NCI-H345 treated with DMSO at 0.1 percent for 48 hours (cell line): ENCODE data around the gene COL5A1.
"Not testable (repeated sequence)": the region's sequence is repeated elsewhere in the genome, so short reads cannot be mapped to it uniquely, and the experiment has no call there.

Source experiments
- DNase-seq: peaks from one replicate; lab custom pipeline; 2025; ENCODE audit not compliant: unreplicated experiment; lab: John Stamatoyannopoulos, UW

The COL5A1 gene

DNA sequence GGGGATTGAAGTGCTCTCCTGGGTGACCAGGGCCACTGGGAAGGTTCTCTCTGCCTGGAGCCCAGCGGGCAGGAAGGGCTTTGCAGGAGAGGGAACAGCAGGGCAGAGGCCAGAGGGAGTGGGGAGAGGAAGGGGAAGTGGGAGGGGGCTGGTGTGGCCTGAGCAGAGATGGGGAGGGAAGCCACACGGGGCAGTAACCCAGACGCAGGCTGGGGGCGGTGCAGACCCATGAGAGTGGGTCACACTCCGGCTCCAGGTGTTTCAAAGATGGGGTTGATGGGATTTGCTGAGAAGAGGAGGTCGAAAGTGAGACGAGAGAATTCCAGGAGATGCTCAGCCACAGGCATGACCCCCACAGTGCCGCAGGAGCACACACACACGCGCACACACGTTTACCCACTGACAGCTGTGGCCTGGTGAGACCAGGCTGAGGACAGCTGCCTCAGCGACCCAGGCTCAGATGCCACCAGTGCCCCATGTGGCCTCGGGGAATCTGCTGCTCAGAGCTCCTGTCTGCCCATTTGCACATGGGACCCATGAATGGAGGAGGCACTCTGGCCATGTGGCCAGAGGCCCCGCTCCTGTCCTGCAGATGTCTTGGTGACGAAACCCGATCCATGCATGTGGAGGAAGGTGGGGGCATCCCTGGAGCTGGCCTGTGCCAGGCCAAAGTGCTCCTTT, 206.3 kb downstream of the COL5A1 start:
- DNase-seq = no peak

DNA sequence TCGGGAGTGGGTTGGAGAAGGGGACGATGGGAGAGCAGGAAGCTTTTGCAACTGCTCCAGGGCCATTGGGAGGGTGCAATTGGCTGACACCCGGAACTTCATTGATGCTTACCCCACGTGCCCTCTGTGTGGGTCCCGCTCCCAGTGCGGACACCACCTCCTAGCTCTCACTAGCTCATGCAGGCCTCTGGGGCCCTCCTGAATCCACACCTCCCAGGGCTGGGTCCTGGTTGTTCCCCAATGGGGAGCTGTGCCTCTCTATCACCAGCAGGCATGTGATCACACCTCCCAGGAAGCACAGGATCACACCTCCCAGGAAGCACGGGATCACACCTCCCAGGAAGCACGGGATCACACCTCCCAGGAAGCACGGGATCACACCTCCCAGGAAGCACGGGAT, 206.9 kb downstream of the COL5A1 start:
- DNase-seq = no peak

DNA sequence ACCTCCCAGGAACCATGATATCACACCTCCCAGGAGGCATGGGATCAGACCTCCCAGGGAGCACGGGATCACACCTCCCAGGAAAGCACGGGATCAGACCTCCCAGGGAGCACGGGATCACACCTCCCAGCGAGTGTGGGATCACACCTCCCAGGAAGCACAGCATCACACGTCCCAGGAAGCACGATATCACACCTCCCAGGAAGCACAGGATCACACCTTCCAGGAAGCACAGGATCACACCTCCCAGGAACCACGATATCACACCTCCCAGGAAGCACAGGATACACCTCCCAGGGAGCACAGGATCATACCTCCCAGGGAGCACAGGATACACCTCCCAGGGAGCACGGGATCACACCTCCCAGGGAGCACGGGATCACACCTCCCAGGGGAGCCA, 209.0 kb downstream of the COL5A1 start:
- no peak for DNase-seq

DNA sequence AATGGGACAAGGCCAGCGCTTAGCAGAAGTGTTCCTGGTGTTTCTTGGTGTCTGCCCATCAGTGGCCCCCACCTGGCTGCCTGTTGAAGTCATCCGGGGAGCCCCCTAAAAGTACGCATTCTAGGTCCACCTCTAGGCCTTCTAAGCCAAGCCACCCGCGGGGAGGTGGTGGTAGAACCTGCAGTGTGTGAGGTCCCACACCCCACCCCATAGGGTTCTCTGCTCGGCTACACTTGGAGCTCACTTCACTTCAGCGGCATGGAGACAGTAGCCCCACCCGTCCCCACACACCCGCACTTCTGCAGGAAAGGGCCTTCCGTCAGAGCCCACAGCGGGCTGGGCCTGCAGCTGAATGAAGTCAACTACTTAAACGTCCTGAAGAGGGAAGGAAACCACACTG, 209.4 kb downstream of the COL5A1 start:
- DNase-seq = no peak

DNA sequence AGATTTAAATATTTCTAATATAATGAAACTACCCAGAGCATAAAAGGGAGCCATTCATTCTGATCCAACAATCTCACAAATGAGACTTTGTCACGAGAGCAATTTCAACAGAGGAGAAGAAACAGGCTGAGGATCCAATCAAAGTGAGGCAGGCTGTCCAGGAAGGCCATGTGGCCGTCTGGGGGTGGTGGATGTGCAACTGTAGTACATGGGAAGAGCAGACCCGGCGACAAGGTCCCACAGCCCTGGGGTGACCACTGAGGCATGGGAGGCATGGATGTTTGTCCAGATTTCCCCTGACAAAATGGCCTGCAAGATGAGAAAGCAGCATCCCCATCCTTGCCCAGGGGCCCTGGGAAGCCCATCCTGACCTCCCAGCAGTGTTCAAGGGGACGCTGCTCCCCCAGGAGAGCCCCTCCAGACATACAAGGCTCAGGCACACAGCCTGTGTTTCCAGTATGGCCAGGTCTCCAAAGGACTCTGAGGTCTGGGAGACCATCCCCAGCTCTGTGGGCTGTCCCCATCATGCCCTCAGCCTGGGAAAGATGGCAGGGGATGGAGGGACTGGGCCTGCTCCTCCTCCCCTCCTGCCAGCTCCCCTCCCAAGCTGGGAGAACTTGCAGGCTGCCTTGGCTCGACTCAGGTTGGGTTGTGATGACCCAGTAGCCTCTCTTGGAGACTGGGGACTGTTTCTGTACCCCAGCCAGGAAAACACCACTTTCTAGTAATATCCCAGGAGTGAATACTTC, 211.5 kb downstream of the COL5A1 start:
- no peak for DNase-seq

DNA sequence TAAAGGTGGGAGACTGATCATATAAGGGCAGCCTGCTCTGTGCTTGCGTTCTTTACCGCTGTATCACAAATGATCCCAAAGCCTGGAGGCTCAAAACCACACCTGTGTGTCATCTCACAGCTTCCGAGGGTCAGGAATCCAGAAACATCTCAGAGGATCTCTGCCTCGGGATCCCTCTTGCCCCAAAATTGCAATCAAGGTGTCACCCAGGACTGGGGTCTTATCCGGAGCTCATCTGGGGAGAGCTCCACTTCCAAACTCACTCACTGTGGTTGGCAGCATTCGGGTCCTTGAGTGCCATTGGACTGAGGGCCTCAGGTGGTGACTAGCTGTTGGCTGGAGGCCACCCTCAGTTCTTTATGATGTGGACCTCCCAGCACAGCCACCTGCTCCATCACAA, 212.3 kb downstream of the COL5A1 start:
- DNase-seq = no peak

DNA sequence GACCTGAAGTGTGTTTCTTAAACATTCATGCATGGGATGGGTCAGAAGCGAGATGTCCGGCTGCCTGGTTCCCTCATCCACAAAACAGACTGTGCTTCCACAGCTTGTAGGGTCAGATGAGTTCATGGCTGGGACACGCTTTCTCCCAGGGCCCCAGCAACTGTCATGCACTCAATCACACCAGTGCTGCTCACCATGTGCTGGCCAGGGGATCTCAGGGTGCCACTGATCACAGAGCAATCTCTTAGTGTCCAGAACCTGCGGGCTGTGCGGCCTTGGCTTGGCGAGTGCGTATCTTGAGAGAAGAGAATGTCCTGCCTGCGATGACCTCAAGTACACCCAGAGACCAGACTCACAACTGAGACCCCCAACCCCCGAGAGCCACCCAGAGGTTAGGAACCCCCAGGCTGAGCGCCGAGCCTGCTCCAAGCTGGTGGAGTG, 213.0 kb downstream of the COL5A1 start:
- no peak for DNase-seq

DNA sequence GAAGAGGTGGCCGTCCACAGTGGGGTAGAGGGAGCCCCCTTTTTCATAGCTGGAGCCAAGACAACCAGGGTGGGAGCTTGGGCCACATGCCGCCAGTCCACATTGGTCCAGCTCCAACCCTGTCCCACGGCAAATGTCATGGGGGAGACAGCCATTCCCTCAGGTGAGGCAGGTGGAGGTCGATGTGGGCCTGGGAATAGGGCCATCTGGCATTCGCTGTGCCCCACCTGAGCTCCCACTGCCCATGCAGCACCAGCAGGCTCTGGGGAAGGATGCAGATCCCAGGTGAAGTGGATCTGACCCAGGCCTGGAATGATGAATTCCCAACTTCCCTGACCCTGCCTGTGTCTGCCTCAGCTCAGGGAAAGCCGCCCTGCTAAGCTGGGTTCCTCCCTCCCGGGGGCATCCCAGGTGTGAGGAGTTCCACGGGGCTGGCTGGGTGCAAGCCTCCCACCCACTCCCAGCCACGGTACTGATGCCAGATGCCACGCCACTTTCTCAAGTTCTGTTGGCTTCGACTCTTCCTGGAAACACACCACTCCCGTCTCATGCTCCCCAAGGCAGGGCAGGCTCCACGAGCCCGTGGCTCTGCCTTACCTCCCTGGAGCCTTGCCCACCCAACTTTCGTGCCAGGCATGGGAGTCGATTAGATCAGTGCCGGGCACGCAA, 213.8 kb downstream of the COL5A1 start:
- no peak for DNase-seq

DNA sequence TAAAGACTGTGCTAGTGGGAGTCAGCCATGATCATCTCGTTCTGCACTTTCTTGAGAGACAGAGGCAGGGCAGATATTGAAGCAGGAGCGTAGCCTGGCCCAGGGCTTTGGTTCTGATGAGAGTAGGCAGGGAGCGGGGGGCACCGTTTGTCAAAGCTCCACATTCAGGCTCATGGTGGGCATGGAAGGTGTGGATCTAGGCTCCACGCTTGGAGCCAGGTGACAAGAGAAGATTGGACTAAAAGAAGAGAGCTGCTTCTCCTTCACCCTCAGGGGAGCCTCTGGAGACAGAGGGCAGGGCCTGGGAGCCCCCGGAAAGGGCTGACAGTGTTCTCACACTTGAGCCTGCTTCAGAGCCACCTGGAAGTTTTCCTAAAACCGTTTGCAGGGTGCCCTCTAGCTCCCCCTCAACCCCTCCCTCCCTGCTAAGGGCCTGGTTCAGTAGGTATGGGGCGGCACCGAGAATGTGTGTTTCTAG, 214.3 kb downstream of the COL5A1 start:
- DNase-seq = no peak

DNA sequence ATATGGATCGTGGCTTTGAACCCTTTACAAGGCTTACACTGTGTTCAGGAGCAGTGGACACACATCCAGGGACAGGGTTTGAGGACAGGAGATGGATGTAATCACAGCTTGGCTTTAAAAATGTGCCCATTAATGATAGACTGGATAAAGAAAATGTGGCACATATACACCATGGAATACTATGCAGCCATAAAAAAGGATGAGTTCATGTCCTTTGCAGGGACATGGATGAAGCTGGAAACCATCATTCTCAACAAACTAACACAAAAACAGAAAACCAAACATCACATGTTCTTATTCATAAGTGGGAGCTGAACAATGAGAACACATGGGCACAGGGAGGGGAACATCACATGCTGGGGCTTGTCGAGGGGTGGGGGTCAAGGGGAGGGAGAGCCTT, 215.8 kb downstream of the COL5A1 start:
- not testable (repeated sequence) for DNase-seq

DNA sequence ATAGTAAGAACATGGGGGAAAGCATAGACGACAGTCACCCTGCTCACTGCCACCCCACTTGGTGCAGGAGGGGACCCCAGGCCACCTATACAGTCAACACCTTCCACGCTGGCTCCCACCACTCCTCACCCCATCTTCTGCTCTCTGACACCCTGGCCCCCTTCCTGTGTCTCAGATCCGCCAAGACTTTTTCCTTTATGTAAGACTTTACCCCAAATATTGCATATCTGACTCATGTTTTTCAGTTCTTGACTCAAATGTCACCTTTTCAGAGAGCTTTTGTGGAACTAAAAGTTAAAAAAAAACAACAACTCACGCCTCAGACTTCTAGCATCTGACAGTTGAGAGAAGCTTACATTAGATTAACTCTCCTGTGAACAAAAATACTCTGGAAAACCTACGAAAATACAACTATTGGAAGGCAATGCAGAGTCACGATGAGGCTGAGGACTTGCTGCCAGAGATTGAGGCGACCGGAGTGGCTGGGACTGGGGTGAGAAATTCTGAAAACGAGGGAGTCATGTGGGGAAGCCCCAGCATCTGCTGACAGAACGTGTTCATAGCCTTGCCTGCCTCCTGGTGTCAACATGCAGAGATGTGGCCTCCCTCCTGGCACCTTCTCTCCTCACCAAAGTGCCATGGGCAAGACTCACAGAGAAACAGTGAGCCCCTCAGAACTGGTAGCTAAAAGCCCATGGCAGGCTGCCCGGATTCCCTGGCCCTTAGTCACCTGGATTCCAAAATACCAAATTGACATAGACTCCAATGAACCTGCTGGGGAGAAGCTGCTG, 216.6 kb downstream of the COL5A1 start:
- DNase-seq = no peak

DNA sequence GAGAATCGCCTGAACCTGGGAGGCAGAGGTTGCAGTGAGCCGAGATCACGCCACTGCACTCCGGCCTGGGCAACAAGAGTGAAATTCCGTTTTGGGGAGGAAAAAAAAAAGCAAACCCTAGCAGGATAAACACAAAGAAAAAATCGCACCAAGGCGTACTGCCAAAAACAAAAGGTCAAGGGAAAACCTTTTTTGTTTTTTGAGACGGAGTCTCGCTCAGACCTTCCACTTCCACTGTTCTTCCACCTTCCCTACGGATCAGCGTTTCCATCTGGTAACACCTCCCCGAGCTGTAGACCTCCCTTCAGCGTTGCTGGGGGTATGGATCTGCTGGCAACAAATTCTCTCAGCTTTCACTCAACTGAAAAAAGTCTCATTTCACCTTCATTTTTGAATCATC, 218.9 kb downstream of the COL5A1 start:
- no peak for DNase-seq

DNA sequence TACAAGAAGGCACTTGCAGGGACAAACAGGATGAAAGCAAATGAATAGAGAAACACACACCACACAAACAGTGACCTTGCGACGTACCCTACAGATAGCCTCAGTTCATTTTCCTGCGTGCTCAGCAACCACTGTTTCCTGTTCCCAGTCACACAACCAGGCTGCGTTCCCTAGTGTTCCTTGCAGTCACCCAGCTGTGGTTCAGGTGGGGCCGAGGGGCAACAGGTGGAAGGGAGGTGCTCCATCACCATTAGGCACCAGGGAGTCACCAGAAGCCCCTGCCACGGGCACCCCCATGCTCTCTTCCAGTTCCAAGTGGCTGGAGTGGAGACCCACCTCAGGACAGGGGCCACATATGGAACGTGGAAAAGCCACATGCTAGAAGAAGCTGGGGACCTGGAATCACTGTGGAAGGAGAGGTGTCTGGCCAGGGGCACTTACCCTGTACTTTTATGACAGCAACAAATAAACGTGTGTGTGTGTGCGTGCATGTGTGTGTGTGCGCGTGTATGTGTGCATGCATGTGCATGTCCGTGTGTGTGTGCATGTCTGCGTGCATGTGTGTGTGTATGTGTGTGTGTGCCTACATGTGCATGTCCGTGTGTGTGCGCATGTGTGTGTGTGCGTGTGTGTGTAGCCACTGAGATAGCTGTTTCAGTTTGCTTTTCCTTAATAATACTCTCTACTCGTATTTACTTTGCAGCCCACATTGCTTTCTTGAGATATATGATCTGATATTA, 220.2 kb downstream of the COL5A1 start:
- no peak for DNase-seq

DNA sequence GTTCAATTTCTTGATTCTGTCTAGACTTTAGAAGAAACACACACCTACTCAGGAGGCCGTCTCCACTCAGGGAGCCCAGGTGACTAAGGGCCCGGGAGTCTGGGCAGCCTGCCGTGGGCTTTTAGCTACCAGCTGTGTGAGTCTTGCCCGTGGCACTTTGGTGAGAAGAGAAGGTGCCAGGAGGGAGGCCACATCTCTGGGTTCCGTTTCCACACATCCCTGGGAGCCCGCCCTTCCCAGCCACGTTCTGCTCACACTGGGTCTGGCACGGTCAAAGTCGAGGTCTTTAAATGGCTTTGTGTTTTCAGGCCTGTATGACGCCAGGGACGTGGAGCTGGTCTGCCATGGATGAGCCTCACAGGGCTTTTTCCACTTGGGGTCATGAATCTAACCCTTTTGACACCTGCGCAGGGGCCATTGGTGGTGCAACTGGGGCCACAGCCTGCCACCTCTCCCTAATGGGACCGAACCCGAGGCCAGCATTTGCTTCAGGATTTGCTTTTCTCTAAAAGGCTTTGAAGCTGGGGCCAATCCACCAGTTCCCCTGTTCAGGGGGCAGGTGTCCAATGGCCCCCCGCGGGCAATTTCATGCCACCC, 221.8 kb downstream of the COL5A1 start:
- no peak for DNase-seq

DNA sequence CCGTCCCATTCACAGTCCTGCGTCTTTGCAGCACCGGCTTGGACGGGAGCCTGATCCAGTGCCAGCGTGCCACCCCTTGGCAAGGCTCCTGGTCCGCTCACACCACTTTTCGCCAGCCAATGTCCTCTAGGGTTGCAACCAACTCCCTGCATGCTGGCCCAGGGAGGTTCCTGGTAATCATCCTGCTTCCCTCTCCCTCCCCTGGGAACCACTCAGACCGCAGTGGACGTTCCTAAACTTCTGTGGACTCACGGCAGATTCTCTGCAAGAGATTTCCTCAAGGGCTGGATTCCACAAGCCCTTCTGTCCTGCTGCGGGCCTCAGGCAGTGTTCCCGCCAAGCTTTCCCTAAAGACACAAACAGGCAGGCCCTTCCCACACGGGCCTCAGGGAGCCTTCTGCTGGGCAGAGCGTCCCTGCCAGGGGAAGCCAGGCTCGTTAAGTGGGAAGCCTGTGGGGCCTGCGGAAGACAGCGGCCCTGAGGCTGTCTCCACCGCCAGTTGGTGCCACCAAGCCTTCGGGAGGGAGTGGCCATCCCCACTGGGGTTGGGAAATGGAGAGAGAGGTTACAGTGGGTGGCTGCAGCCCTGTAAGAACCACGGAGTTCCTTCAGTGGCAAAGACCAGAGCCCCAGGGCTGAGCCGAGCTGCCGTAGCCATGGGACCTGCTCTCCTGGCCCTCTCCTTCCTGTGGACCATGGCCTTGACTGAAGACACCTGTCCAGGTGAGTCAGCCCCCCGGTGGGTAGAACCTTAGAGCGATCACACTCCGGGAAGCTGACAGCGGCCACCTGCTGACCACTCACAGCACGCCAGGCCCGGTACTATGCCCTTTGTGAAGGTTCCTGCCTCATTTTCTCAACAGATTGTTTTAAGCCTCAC, 222.6 kb downstream of the COL5A1 start:
- no peak for DNase-seq

DNA sequence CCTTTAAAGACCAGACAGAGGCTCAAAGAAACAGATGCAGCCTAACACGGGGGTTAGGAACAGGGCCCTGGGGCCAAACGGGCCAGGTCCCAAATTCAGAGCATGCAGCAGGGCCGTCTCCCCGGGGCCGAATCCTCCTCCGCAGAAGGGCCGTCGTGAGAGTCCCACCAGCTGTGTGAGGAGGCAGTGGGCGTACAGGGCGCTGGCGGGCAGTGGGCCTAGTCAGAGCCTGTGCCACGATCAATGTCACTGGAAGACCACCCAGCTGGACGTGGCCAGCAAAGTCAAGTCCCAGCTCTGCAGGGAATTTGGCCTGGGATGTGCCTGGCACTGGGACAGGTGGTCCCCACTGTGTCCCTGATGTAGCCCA, 223.2 kb downstream of the COL5A1 start:
- DNase-seq = no peak

DNA sequence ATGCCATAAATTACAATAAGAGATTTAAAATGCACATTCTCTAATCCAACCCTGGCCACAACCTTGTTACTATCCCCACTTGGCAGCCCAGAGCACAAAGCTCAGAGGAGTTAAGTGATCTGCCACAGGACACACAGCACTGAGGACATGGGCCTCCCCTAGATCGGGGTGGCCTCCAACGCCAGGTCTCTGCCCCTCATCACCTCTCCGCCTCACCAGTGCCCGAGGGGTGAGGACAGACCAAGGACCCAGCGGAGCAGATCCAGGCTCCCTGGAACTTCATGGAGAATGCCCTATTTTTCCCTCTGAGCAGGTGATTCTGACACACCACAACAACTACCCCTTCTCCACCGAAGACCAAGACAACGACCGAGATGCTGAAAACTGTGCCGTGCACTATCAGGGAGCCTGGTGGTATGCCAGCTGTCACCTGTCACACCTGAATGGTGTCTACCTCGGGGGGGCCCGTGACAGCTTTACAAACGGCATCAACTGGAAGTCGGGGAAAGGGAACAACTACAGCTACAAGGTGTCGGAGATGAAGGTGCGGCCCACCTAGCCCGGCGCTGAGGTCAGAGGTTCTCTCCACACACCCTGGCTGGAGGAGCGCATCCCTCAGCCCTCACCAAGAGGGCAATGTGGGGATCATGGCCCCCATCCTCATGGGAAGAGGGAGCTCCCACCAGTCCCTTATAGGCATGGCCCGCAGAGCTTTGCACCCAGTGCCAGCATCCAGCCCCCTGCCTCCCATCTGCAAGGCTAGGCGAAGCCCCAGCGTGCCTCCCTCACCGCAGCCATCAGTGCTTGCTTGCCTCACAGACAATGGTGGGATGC, 226.5 kb downstream of the COL5A1 start:
- DNase-seq = no peak

DNA sequence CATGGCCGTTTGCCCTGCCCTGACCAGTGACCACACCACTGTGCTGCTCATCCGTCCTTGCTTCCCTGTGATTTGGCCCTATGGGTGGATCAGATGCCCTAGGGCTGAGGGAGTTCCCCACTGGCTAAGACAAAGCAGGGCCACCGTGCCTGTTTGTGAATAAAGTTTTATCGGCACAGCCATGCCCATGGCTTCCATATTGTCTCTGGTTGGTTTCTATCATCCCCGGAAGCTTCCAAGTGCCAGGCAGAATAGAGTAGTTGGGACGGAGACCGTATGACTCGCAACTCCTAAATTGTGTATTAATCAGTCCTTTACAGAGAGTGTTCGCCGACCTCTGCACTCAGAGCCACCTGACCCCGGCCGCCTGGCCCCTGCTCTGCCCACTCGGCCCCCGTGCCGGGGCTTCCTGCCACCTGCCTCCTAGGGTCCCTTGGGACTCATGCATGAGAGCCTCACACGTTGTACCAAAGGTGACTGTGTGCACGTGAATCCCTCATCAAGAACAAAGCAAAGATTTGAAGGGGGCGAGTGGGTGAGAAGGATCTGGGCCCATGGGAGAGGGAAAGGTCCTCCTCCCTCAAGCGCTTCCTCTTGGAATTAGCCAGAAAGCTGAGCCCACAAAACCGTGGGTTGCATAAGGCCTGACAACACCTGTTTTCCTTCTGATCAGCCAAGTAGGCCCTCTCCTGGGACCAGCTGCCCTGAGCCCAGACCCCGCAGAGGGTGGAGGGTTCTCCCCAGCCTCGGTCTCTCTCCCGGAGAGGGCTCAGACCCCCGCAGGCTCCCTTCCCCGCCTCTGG, 227.3 kb downstream of the COL5A1 start:
- no peak for DNase-seq
